HFF-Myc (cell line): ENCODE data around the gene ANKRD12.

Experiments used
- DNase-seq: peaks from one replicate; pipeline ENCODE4 v3.0.0-alpha.2; 2011; ENCODE audit warnings: low read depth; ENCODE audit errors: extremely low read depth
- H3K4me3 ChIP-seq: replicated peaks from 2 replicates; pipeline ENCODE4 v1.5.1; 2011; ENCODE audit warnings: low read depth, mild to moderate bottlenecking, control low read depth, low read length
- TF ChIP-seq, protein P1 (sequence below): IDR thresholded peaks from 2 replicates; pipeline ENCODE4 v1.5.1; 2012; ENCODE audit warnings: mild to moderate bottlenecking, low read depth, low read length, control low read depth; ENCODE audit errors: missing control alignments

The ANKRD12 gene

DNA sequence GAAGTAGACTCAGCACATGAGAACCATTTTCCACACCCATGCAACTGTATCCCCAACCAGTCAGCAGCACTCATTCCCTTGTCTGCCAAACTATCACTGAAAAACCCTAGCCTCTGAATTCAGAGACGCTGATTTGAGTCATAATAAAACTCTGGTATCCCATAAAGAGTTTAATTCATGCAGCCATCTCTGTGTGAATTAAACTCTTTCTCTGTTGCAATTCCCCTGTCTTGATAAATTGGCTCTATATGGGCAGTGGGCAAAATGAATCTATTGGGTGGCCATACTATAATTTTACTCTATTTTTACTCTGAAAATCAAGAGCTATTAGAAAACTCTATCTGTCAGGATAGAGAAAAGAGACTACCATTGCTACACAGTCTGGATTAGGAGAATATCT is 157.4 kb downstream of the ANKRD12 start:
- no peak overlapping the region for H3K4me3 ChIP-seq
- TF ChIP-seq, protein P1, sequence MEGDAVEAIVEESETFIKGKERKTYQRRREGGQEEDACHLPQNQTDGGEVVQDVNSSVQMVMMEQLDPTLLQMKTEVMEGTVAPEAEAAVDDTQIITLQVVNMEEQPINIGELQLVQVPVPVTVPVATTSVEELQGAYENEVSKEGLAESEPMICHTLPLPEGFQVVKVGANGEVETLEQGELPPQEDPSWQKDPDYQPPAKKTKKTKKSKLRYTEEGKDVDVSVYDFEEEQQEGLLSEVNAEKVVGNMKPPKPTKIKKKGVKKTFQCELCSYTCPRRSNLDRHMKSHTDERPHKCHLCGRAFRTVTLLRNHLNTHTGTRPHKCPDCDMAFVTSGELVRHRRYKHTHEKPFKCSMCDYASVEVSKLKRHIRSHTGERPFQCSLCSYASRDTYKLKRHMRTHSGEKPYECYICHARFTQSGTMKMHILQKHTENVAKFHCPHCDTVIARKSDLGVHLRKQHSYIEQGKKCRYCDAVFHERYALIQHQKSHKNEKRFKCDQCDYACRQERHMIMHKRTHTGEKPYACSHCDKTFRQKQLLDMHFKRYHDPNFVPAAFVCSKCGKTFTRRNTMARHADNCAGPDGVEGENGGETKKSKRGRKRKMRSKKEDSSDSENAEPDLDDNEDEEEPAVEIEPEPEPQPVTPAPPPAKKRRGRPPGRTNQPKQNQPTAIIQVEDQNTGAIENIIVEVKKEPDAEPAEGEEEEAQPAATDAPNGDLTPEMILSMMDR, result no peak
- no peak for DNase-seq

DNA sequence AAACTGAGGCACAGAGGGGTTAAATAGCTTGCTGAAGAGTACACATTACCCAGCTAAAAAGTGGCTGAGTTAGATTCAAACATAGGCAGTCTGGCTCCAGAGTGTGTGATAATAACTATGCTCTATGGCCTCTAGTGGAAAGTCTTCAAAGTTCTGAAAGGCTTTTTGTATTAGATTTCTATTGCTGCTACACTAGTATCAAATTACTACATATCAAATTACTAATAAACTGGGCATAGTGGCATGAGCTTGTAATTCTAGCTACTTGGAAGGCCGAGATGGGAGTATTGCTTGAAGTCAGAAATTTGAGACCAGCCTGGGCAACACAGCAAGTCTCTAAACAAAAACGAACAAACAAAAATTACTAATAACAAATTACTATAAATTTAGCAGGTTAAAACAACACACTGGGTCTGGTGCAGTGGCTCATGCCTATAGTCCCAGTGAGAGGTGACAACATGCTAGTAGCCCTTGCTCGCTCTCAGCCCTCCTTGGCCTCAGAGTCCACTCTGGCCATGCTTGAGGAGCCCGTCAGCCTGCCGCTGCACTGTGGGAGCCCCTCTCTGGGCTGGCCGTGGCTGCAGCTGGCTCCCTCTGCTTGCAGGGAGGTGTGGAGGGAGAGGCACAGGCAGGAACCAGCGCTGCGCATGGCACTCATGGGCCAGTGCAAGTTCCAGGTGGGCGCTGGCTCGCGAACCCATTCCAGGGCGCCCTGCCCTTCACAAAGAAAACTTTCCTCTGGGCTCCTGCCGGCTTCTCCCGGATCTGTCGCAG is 159.8 kb downstream of the ANKRD12 start:
- no peak overlapping the region for H3K4me3 ChIP-seq
- DNase-seq, result peak; percentile 21
- TF ChIP-seq, protein P1, result no peak

DNA sequence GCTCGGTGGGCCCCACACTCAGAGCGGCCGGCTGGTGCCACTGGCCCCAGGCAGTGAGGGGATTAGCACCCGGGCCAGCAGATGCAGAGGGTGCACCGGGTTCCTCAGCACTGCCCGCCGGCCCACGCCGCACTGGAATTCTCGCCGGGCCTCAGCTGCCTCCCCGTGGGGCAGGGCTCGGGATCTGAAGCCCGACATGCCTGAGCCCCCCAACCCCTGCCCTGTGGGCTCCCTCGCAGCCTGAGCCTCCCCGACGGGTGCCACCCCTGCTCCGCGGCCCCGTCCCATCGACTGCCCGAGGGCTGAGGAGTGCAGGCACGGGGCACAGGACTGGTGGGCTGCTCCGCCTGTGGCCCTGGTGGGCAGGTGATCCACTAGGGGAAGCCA is 160.4 kb downstream of the ANKRD12 start:
- TF ChIP-seq, protein P1, result no peak
- H3K4me3 ChIP-seq, result no peak overlapping the region
- no peak for DNase-seq

DNA sequence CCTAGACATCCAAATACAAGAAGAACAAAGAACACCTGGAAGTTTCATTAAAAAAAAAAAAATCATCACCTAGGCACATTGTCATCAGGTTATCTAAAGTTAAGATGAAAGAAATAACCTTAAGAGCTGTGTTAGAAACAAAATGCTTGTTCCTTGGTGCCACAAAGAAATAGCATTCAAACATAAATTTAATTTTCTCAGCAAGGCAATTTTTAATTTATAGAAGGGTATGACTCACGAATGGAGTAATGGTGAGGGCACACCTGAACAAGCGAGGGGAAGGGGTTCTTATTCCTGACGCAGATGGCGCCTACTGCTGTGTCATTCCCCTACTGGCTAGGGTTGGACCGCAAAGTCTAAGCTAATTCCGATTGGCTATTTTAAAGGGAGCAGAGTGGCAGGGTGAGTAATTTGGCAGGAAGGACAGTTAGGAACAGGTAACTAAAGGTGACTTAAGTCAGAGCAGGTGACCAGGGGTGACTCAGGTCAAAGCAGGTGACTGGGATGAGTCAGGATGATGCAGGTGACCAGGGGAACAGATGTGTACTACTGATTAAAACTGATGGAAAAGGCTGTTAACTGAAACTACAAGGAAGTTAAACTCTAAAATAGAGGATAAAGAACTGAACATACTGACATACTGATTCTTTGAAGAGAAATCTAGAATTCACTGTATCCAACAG is 167.9 kb downstream of the ANKRD12 start:
- H3K4me3 ChIP-seq, result no peak overlapping the region
- TF ChIP-seq, protein P1, result no peak
- DNase-seq, result no peak

DNA sequence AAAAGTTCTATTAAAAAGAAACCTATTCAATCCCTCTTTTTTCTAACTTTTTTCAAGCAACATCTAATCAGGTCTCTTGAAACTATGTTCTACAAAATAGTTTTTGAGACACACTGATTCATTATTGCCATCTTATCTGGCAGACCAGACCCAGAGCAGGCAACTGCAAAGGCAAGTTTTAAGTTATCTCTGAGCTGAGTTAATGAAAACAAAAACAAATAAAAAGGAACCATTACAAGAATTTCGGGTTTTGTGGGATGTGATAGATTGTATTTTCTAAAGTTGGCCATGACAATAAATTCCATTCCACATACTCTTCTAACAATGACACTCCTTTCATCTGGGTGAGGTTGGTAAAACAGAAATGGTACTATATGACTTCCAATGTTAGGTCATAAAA is 182.8 kb downstream of the ANKRD12 start:
- no peak overlapping the region for H3K4me3 ChIP-seq
- TF ChIP-seq, protein P1, result no peak
- DNase-seq, result no peak

DNA sequence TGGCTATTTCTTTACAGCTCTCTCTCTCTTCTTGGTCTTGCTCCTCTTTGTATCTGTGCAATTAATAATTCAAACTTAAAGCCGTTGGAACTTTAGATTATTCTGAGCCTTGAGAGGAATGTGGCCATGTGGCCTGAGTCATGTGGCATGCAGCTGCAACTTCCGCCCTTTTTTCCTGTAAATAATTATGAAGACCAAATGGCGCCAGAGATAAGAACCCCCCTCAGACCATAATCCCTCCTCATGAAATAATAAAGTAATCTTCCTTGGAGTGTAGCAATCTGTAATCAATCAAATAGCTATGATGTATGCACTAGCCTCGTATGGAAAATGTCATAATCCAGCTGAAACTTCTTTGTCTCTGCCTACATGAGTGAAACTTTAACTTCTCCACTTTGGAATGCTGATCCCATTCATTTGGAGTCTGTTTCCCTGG is 184.5 kb downstream of the ANKRD12 start:
- H3K4me3 ChIP-seq, result no peak overlapping the region
- TF ChIP-seq, protein P1, result no peak
- DNase-seq, result peak; percentile 54
